ENCODE data around the gene RSPRY1. TPM values are rescaled to one million over a fixed set of nuclear protein-coding genes. Genes with fewer than 3 reads are reported as not detected.
"Not testable (repeated sequence)": the region's sequence is repeated elsewhere in the genome, so short reads cannot be mapped to it uniquely, and the experiment has no call there.

RSPRY1 gene
- polyA plus RNA-seq, 1 of the 3 experiments (the other 2 are of a cell fraction), result 16.6 TPM

DNA sequence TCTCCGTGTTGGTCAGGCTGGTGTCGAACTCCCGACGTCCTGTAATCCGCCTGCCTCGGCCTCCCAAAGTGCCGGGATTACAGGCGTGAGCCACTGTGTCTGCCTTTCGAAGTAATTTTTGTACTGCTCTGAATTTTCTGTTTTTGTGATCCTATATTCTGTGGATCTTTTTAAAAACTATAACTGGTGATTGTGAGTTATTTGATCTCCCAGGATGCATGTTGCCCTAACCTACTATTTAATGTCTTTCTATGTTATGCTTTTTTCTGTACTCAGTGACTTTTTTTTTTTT is 2.5 kb downstream of the RSPRY1 start:
- no peaks in the 10 kb centered on the region for H3K27me3 ChIP-seq (ENCODE audit: insufficient read depth)
- H2AFZ ChIP-seq (ENCODE audit: low read depth), result no peak overlapping the region
- DNase-seq, result no peak
- H3K4me3 ChIP-seq (ENCODE audit: low read depth in 2 of 2, low read length in 1 of 2), result no peak overlapping the region
- no peaks in the 10 kb centered on the region for H3K9me3 ChIP-seq
- 98% methylated on average over 9 of the region's 9 CpGs for WGBS (ENCODE audit: low lambda C conversion rate)
- H3K27ac ChIP-seq (ENCODE audit: low read depth in 2 of 2, low read length in 1 of 2), result no peak overlapping the region
- peaks cover 96% of the 10 kb centered on the region for H3K79me2 ChIP-seq (ENCODE audit: insufficient read depth)
- H4K20me1 ChIP-seq (ENCODE audit: insufficient read depth), result no peaks in the 10 kb centered on the region
- ChIA-PET CTCF (interaction anchor here (1.6 to 1.8 kb wide), 2 partner anchors 104 to 112 kb away, joined by 3 to 4 read pairs; no protein-coding TSS in a partner anchor), POLR2A (no interaction called here)
- H3K4me1 ChIP-seq (ENCODE audit: control insufficient read depth in 1 of 2, insufficient read depth in 2 of 2, low read depth in 1 of 2, low read length in 1 of 2), result peaks cover 8 to 27% of the 10 kb centered on the region in 2 experiments
- H3K4me2 ChIP-seq, result 0 out of 2 replicates have a peak overlapping the region, but pooled peaks have one; percentile 79
- TF ChIP-seq YY1 (IDR thresholded peaks at IDR 0.05; ENCODE audit: low read depth), result no peak
- no peak for TF ChIP-seq NRF1 (IDR thresholded peaks at IDR 0.05; ENCODE audit: low read depth, low read length)
- TF ChIP-seq, protein P1, sequence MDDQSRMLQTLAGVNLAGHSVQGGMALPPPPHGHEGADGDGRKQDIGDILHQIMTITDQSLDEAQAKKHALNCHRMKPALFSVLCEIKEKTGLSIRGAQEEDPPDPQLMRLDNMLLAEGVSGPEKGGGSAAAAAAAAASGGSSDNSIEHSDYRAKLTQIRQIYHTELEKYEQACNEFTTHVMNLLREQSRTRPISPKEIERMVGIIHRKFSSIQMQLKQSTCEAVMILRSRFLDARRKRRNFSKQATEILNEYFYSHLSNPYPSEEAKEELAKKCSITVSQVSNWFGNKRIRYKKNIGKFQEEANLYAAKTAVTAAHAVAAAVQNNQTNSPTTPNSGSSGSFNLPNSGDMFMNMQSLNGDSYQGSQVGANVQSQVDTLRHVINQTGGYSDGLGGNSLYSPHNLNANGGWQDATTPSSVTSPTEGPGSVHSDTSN (IDR thresholded peaks at IDR 0.05), result no peak
- no peak for TF ChIP-seq EP300 (IDR thresholded peaks at IDR 0.05; ENCODE audit: borderline replicate concordance in 1 of 2, low read depth in 1 of 2, low read length in 1 of 2)
- no peak for TF ChIP-seq USF1 (IDR thresholded peaks at IDR 0.05; ENCODE audit: borderline replicate concordance, low read depth)
- TF ChIP-seq USF2 (IDR thresholded peaks at IDR 0.05; ENCODE audit: borderline replicate concordance, low read depth, low read length), result no peak
- TF ChIP-seq CHD2 (IDR thresholded peaks at IDR 0.05; ENCODE audit: low read length, partially characterized antibody), result no peak
- no peak for TF ChIP-seq TCF12 (IDR thresholded peaks at IDR 0.05)
- no peak for TF ChIP-seq SMC3 (IDR thresholded peaks at IDR 0.05; ENCODE audit: low read depth, low read length)
- TF ChIP-seq FOXM1 (IDR thresholded peaks at IDR 0.05; ENCODE audit: low read depth), result no peak
- no peak for TF ChIP-seq POLR2AphosphoS5 (IDR thresholded peaks at IDR 0.05; ENCODE audit: low read depth, low read length)
- no peaks in the 10 kb centered on the region for H3K9me2 ChIP-seq
- H3K36me3 ChIP-seq (replicated peaks in 1 of 2; ENCODE audit: control insufficient read depth in 1 of 2, insufficient read depth in 2 of 2, low read length in 1 of 2), result peaks cover 0 to 9% of the 10 kb centered on the region in 2 experiments
- H3K9ac ChIP-seq, result no peak overlapping the region
- peaks cover 8% of the 10 kb centered on the region for H3F3A ChIP-seq (replicated peaks; ENCODE audit: insufficient read depth)

- H3K27ac ChIP-seq (ENCODE audit: low read depth in 2 of 2, low read length in 1 of 2); H2AFZ ChIP-seq (ENCODE audit: low read depth); DNase-seq; POLR2A ChIA-PET; H3K4me3 ChIP-seq (ENCODE audit: low read depth in 2 of 2, low read length in 1 of 2); H3K9ac ChIP-seq; H3K4me2 ChIP-seq; H4K20me1 ChIP-seq (ENCODE audit: insufficient read depth); H3K9me2 ChIP-seq; H3K27me3 ChIP-seq (ENCODE audit: insufficient read depth); H3K36me3 ChIP-seq (replicated peaks in 1 of 2; ENCODE audit: control insufficient read depth in 1 of 2, insufficient read depth in 2 of 2, low read length in 1 of 2); H3K9me3 ChIP-seq: not testable (repeated sequence)
- Histone ChIP-seq H3K4me1 (ENCODE audit: control insufficient read depth in 1 of 2, insufficient read depth in 2 of 2, low read depth in 1 of 2, low read length in 1 of 2) (peaks cover 6 to 31% of the 10 kb centered on the region in 2 experiments), H3K79me2 (ENCODE audit: insufficient read depth) (peaks cover 92% of the 10 kb centered on the region), H3F3A (replicated peaks; ENCODE audit: insufficient read depth) (peaks cover 17% of the 10 kb centered on the region)
- CTCF ChIA-PET, result interaction anchor here (1.6 to 1.8 kb wide), 2 partner anchors 105 to 111 kb away, joined by 3 to 4 read pairs; no protein-coding TSS in a partner anchor
- 95% methylated on average over 4 of the region's 4 CpGs for WGBS (ENCODE audit: low lambda C conversion rate)
These were observed 3.4 kb downstream of the RSPRY1 start for GRCh38 chr16:57189527-57189926.

Measured in SK-N-SH (cell line).